Activated naive CD8-positive, alpha-beta T cell treated with anti-CD3 and anti-CD28 coated beads, Interleukin-2, amount 10 ng/mL, durations not matched to agents 7 days and 5 days (primary cell): ENCODE data around the gene KCNMA1. TPM values are rescaled to one million over a fixed set of nuclear protein-coding genes. Genes with fewer than 3 reads are reported as not detected.

Experiments
- ATAC-seq: fragments of 150-1000 bp; cut with Tn5 transposase; one replicate; pipeline ENCODE4 v1.10.0; 2021; ENCODE audit warnings: low read depth, moderate library complexity
- POLR2A ChIA-PET: fragments of 350-600 bp; sonication (Branson Sonifier 250); formaldehyde crosslinking; loops from one replicate; lab custom pipeline; 2021; ENCODE audit warnings: antibody characterized with exemption; lab: Charles Lee
- DNase-seq: peaks from one replicate; pipeline ENCODE4 v3.0.0; 2021
- H3K27ac Mint-ChIP-seq: one replicate; pipeline ENCODE4 v1.8.0; 2022; ENCODE audit warnings: mild to moderate bottlenecking, mixed read lengths
- H3K27me3 Mint-ChIP-seq: one replicate; pipeline ENCODE4 v1.8.0; 2022; ENCODE audit warnings: mild to moderate bottlenecking, moderate library complexity, mixed read lengths
- H3K36me3 Mint-ChIP-seq: one replicate; pipeline ENCODE4 v1.8.0; 2021; ENCODE audit warnings: mild to moderate bottlenecking, mixed read lengths
- H3K4me1 Mint-ChIP-seq: one replicate; pipeline ENCODE4 v1.8.0; 2021; ENCODE audit warnings: mixed read lengths
- H3K4me3 Mint-ChIP-seq: one replicate; pipeline ENCODE4 v1.8.0; 2022; ENCODE audit warnings: mild to moderate bottlenecking, moderate library complexity, mixed read lengths
- H3K9me3 Mint-ChIP-seq: one replicate; pipeline ENCODE4 v1.8.0; 2021; ENCODE audit warnings: mixed read lengths
- total RNA-seq, 2 experiments: library from RNA; stranded (reverse); gene quantifications; one replicate each; pipeline ENCODE4 v1.2.3, GENCODE V29; 2021

The KCNMA1 gene
- total RNA-seq, 2 experiments from 2014 or later: 0.39 to 0.54 TPM

DNA sequence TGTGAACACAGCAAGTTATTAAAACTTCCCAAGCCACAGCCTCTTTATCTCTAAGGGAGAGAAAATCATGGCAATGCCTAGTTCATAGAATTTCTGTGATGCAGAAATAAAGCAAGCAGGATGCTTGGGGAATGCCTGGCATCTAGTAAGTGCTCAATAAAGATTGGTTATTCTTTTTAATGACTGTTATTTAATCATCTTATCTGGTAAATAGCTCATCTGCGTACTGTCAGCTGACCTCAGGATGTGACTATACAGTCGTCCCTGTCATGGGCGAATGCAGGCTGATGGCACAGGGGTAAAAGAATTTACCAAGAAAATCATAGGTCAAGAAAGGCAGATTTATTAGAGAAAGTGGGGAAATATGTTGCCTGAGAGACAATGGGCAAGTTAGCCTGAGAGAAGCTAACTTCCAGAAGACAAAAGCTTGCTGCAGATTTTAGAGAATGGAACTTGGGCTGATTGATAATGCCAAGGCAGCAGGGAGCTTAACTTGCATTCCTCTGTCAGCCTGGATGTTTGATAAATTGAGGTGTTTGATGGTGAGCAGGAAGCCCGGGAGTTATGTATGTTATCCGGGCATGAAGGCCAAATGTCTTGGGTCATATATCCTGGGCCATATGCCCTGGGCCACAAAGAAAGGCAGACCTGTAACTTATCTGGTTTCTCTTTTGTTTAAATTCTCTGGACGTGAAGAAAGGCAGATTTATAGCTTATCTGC lies 126.0 kb downstream of the KCNMA1 start:
- no peak for DNase-seq
- Mint-ChIP-seq H3K27ac (no peak overlapping the region), H3K4me1 (no peaks in the 10 kb centered on the region), H3K9me3 (no peaks in the 10 kb centered on the region), H3K36me3 (no peaks in the 10 kb centered on the region), H3K4me3 (no peak overlapping the region), H3K27me3 (peaks cover 7% of the 10 kb centered on the region)
- POLR2A ChIA-PET: no interaction called here
- ATAC-seq: no peak

DNA sequence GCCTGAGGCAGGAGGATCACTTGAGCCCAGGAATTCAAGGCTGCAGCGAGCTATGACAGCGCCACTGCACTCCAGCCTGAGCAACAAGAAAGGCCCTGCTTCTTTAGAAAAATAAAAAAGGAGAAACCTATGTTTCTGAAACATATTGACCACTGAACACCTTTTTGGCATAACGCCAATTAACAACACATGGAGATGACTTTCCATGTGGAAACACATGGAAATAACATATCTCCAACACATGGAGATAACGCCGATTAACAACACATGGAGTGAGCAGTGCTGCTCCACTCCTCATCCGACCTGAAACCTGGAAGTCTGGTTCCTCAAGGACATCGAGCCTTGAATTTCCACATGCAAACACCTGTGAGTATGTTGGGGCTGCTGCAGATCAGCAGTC lies 126.9 kb downstream of the KCNMA1 start:
- POLR2A ChIA-PET: no interaction called here
- DNase-seq (no peak), ATAC-seq (no peak)
- Mint-ChIP-seq H3K9me3 (no peaks in the 10 kb centered on the region), H3K27me3 (peaks cover 14% of the 10 kb centered on the region), H3K36me3 (no peaks in the 10 kb centered on the region), H3K27ac (no peak overlapping the region), H3K4me1 (no peaks in the 10 kb centered on the region), H3K4me3 (no peak overlapping the region)

- H3K36me3 Mint-ChIP-seq: no peaks in the 10 kb centered on the region
- DNase-seq (no peak), ATAC-seq (no peak)
- no peaks in the 10 kb centered on the region for H3K9me3 Mint-ChIP-seq
- H3K27ac Mint-ChIP-seq: no peak overlapping the region
- H3K27me3 Mint-ChIP-seq: peaks cover 18% of the 10 kb centered on the region
- no peak overlapping the region for H3K4me3 Mint-ChIP-seq
- H3K4me1 Mint-ChIP-seq: no peaks in the 10 kb centered on the region
- POLR2A ChIA-PET: no interaction called here
Measured at GRCh38 chr10:77510294-77510693, 127.3 kb downstream of the KCNMA1 start.

DNA sequence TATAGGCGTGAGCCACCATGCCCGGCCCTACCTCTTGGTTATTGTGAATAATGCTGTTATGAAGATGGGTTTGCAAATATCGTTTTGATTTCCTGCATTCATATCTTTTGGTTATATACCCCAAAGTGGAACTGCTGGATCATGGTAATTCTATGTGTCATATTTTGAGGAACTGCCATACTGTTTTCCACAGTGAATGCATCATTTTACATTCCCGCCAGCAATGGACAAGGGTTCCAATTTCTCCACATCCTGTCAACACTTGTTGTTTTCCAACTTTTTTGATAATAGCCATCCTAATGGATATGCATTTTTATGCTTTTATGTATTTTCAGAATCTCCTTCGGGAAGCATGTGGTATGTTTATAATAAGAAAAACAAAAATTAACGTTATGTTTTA lies 128.2 kb downstream of the KCNMA1 start:
- H3K27ac Mint-ChIP-seq: no peak overlapping the region
- H3K36me3 Mint-ChIP-seq: no peaks in the 10 kb centered on the region
- DNase-seq: no peak
- ATAC-seq: no peak
- POLR2A ChIA-PET: no interaction called here
- H3K27me3 Mint-ChIP-seq: peaks cover 21% of the 10 kb centered on the region
- no peaks in the 10 kb centered on the region for H3K9me3 Mint-ChIP-seq
- no peak overlapping the region for H3K4me3 Mint-ChIP-seq
- no peaks in the 10 kb centered on the region for H3K4me1 Mint-ChIP-seq

GRCh38 chr10:77507291-77507880 lies 130.2 kb downstream of the KCNMA1 start:
- ATAC-seq (no peak), DNase-seq (no peak)
- POLR2A ChIA-PET: no interaction called here
- Mint-ChIP-seq H3K9me3 (no peaks in the 10 kb centered on the region), H3K27me3 (peaks cover 22% of the 10 kb centered on the region), H3K36me3 (no peaks in the 10 kb centered on the region), H3K27ac (no peak overlapping the region), H3K4me3 (no peak overlapping the region), H3K4me1 (no peaks in the 10 kb centered on the region)

DNA sequence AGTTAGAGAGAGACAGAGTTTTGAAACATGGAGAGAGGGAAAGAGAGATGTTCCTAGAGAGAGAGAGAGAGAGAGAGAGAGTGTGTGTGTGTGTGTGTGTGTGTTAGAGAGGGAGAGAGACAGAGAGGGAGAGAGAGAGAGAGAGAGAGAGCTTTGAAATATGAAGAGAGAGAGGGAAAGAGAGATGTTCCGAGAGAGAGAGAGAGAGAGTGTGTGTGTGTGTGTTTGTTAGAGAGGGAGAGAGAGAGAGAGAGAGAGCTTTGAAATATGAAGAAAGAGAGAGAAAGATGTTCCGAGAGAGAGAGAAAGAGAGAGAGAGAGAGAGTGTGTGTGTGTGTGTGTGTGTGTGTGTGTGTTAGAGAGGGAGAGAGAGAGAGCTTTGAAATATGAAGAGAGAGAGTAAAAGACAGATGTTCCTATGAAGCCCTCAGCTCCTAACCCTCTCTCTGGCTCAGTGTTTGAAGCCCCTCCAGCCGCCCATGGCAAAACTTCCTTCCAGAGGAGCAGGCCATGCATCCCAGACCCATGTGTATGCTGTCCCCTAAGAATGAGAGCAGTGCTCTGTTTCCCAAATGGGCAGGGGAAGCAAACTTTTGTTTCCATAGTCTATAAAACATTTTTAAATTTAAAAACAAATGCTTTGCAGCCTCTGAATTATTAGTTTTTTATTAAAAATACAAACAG lies 130.9 kb downstream of the KCNMA1 start:
- Mint-ChIP-seq H3K4me3 (no peak overlapping the region), H3K9me3 (no peaks in the 10 kb centered on the region), H3K27me3 (peaks cover 24% of the 10 kb centered on the region), H3K36me3 (no peaks in the 10 kb centered on the region), H3K4me1 (no peaks in the 10 kb centered on the region), H3K27ac (no peak overlapping the region)
- ATAC-seq: no peak
- POLR2A ChIA-PET: no interaction called here
- DNase-seq: no peak

DNA sequence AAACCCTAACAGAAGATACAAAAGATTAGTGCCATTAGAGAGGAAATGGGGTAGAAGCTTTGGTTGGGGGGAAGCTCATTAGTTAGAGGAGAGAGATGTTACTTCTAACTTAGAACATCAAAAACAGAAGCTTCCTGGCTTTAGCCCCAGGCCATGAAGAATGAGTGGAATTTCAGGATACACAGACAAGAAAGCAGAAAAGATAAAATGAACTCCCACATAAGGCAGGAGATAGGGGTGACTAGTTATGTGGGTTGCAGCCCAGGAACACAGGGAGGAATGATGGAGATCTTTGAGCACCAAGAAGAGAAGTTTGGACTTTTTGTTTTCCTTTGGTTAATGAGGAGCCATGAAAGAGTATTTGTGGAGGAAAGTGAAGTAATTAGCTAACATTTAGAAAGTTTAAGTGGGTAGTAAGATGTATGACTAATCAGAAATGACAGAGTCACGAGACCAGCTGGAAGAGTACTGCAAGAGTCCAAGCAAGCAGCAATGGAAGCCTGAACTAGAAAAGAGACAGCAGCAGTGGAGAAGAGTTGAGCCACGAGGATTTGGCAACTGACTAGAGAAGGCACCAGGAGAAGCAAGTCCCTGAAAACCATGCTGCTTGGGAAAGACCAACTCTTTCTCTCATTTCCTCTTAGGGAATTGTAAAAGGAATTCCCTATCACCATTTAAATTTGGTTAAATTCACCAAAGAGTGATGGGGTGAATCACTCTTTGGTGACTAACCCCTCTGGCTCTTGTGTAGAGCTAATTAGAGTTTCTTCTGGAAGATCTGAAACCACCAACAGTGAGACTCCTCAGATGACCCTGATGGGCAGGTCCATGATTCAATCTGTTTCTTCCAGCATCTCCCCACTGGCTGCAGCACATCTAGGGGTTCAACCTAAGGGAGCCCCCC lies 131.9 kb downstream of the KCNMA1 start:
- Mint-ChIP-seq H3K27ac (no peak overlapping the region), H3K4me3 (no peak overlapping the region), H3K27me3 (peaks cover 24% of the 10 kb centered on the region), H3K36me3 (no peaks in the 10 kb centered on the region), H3K4me1 (peaks cover 1% of the 10 kb centered on the region), H3K9me3 (no peaks in the 10 kb centered on the region)
- ATAC-seq: no peak
- POLR2A ChIA-PET: no interaction called here
- no peak for DNase-seq

GRCh38 chr10:77504873-77505257 lies 132.7 kb downstream of the KCNMA1 start:
- H3K9me3 Mint-ChIP-seq: no peaks in the 10 kb centered on the region
- no peaks in the 10 kb centered on the region for H3K36me3 Mint-ChIP-seq
- H3K27me3 Mint-ChIP-seq: peaks cover 20% of the 10 kb centered on the region
- H3K27ac Mint-ChIP-seq: no peak overlapping the region
- H3K4me3 Mint-ChIP-seq: no peak overlapping the region
- DNase-seq (no peak), ATAC-seq (no peak)
- POLR2A ChIA-PET: no interaction called here
- peaks cover 1% of the 10 kb centered on the region for H3K4me1 Mint-ChIP-seq

DNA sequence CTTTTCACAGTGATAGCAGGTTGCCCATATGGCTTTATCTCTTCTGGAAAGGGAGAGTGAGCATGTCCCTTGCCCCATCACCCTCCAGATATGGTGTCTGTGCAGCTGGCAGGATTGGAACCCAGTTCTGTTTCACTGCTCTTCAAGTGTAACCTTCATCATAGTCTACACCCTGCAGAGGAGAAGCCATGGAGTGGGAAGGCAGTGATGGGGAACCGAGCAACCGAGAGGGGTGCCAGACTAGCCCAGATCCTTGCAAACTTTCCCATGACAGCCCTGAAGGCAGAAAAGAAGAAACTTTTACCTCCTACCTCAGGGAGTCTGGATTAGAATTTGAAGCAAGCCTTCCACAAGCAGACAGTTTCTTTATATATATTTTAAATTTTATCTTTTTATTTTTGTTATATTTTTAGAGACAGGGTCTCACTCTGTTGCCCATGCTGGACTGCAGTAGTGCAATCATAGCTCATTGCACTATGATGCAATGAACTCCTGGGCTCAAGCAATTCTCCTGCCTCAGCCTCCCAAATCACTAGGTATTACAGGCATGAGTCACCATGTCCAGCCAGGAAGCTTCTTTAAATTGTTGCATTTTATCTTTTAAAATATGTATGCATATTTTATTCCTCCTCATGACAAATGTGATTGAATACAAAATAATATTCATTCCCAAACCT lies 133.3 kb downstream of the KCNMA1 start:
- peaks cover 20% of the 10 kb centered on the region for H3K27me3 Mint-ChIP-seq
- H3K4me3 Mint-ChIP-seq: no peak overlapping the region
- POLR2A ChIA-PET: no interaction called here
- peaks cover 1% of the 10 kb centered on the region for H3K4me1 Mint-ChIP-seq
- H3K36me3 Mint-ChIP-seq: no peaks in the 10 kb centered on the region
- no peaks in the 10 kb centered on the region for H3K9me3 Mint-ChIP-seq
- ATAC-seq (no peak), DNase-seq (no peak)
- no peak overlapping the region for H3K27ac Mint-ChIP-seq

DNA sequence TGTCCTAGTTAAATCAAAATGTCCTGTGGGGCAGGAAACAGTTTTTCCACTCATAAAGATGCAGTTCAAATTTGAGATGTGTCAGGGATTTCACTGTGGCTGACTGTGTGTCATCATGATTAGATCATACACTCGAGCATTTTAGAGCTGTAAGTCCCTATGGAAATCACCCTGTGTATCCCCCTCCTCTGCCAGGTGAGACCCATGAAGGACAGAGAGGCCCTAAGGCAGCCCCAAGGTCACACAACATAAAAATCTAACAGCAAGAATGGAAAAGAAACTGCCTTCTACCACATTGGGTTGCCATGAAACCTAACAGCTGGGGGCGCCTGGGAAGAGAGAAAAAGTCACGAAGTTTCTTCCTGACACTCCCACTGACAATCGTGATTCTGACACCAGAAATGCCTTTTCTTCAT lies 135.8 kb downstream of the KCNMA1 start:
- POLR2A ChIA-PET: no interaction called here
- Mint-ChIP-seq H3K27me3 (peaks cover 25% of the 10 kb centered on the region), H3K36me3 (no peaks in the 10 kb centered on the region), H3K4me1 (peaks cover 1% of the 10 kb centered on the region), H3K9me3 (no peaks in the 10 kb centered on the region), H3K4me3 (no peak overlapping the region), H3K27ac (no peak overlapping the region)
- no peak for DNase-seq
- ATAC-seq: no peak

GRCh38 chr10:77501152-77501845 lies 136.3 kb downstream of the KCNMA1 start:
- H3K27me3 Mint-ChIP-seq: peaks cover 21% of the 10 kb centered on the region
- no peak for ATAC-seq

GRCh38 chr10:77500754-77501151 lies 136.9 kb downstream of the KCNMA1 start:
- ATAC-seq (no peak), DNase-seq (no peak)
- H3K27ac Mint-ChIP-seq: no peak overlapping the region
- no peaks in the 10 kb centered on the region for H3K36me3 Mint-ChIP-seq
- H3K4me3 Mint-ChIP-seq: no peak overlapping the region
- no peaks in the 10 kb centered on the region for H3K9me3 Mint-ChIP-seq
- peaks cover 19% of the 10 kb centered on the region for H3K27me3 Mint-ChIP-seq
- POLR2A ChIA-PET: no interaction called here
- peaks cover 1% of the 10 kb centered on the region for H3K4me1 Mint-ChIP-seq

More at GRCh38 chr10:77501152-77501845, 136.3 kb downstream of the KCNMA1 start:
- Mint-ChIP-seq H3K4me1 (peaks cover 1% of the 10 kb centered on the region), H3K4me3 (no peak overlapping the region), H3K27ac (no peak overlapping the region), H3K36me3 (no peaks in the 10 kb centered on the region), H3K9me3 (no peaks in the 10 kb centered on the region)
- no peak for DNase-seq
- POLR2A ChIA-PET: no interaction called here
